Measurements from ENCODE around the gene LPCAT1. TPM values are rescaled to one million over a fixed set of nuclear protein-coding genes. Genes with fewer than 3 reads are reported as not detected.
A peak's percentile ranks its signal among the peaks of the same experiment; 100 is the strongest.

LPCAT1 gene
- total RNA-seq, 1 donor from 2014 or later: 11.0 TPM

DNA sequence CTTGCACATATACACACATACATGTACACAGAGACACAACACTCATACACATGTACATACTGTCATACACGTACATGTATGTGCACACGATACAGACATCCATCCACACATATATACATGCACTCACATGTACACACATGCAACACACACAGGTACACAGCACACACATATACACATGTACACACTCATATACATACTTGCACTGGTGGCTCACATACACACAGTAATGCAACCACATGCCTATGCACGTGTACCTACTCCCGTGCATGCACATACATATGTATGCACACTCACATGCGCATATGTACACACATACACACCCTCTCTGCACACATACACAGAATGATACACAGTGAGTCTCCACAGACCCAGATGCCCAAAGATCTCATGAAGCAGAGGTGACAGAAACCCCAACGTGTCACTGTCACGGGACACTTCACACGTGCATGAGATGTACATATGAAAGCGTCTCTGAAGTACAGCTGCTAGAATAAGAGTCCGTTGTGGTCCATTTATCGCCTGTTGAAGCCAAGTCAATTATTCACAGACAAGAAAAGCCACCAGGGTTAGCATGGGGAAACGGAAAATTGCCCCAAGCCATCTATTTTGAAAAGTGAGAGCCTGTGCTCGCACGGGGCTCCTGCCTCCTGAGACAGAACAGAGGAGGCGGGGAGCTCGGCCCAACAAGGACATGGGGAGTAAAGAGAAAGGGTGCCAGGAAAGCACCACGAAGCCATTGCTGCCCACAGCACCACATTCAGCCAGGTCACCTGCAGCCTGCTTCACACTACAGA, 24.9 kb downstream of the LPCAT1 start:
- DNase-seq: no peak
- TF ChIP-seq, protein P1, sequence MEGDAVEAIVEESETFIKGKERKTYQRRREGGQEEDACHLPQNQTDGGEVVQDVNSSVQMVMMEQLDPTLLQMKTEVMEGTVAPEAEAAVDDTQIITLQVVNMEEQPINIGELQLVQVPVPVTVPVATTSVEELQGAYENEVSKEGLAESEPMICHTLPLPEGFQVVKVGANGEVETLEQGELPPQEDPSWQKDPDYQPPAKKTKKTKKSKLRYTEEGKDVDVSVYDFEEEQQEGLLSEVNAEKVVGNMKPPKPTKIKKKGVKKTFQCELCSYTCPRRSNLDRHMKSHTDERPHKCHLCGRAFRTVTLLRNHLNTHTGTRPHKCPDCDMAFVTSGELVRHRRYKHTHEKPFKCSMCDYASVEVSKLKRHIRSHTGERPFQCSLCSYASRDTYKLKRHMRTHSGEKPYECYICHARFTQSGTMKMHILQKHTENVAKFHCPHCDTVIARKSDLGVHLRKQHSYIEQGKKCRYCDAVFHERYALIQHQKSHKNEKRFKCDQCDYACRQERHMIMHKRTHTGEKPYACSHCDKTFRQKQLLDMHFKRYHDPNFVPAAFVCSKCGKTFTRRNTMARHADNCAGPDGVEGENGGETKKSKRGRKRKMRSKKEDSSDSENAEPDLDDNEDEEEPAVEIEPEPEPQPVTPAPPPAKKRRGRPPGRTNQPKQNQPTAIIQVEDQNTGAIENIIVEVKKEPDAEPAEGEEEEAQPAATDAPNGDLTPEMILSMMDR (IDR thresholded peaks at IDR 0.05; ENCODE audit: borderline replicate concordance): no peak
- Histone ChIP-seq H3K27ac (replicated peaks) (no peak overlapping the region), H3K4me3 (no peak overlapping the region), H3K27me3 (ENCODE audit: low read depth) (no peaks in the 10 kb centered on the region), H3K4me1 (peaks cover 40% of the 10 kb centered on the region), H3K9me3 (replicated peaks) (no peaks in the 10 kb centered on the region), H3K36me3 (peaks cover 5% of the 10 kb centered on the region)
- intact Hi-C loops (cut with micrococcal nuclease): no loop called here

DNA sequence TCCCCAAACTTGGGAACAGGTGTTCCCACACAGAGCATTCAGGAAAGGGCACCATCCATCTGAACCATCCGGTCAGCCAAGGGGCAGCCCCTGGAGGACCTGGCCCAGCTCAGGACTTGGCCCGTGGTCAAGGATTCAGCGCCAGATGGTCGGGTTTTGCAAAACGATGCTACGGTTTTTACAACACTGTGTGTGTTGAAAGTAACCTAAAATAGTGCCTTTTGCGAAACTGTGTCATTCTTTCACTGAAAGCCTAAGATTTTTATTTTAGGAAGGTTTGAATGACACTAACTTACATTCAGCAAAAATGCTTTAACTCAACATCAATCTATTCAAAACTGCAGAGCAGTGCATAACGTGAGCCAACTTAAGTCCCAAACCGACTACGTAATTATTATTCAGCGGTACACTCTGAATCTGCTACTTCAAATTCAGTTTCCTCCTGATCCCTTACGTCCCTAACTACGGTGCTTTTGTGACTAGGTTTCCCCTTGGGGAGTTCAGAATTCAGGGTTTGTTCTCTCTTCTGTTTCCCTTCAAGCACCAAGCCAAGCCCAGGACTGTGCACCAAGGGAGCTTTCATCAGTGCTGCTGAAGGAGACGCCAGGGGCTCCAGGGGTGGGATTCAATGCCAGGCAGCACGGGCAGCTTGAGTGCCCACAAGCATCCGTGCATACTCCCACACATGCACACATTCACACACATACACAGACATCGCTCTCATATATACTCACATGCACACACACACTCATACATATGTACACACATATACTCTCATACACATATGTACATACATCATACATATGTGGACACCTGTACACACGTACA, 25.8 kb downstream of the LPCAT1 start:
- TF ChIP-seq, protein P1 (IDR thresholded peaks at IDR 0.05; ENCODE audit: borderline replicate concordance): no peak
- H3K4me1 ChIP-seq: peaks cover 32% of the 10 kb centered on the region
- intact Hi-C loops (cut with micrococcal nuclease): no loop called here
- H3K4me3 ChIP-seq: no peak overlapping the region
- H3K36me3 ChIP-seq: peaks cover 13% of the 10 kb centered on the region
- no peaks in the 10 kb centered on the region for H3K9me3 ChIP-seq (replicated peaks)
- no peaks in the 10 kb centered on the region for H3K27me3 ChIP-seq (ENCODE audit: low read depth)
- no peak overlapping the region for H3K27ac ChIP-seq (replicated peaks)
- DNase-seq: peak; percentile 37

DNA sequence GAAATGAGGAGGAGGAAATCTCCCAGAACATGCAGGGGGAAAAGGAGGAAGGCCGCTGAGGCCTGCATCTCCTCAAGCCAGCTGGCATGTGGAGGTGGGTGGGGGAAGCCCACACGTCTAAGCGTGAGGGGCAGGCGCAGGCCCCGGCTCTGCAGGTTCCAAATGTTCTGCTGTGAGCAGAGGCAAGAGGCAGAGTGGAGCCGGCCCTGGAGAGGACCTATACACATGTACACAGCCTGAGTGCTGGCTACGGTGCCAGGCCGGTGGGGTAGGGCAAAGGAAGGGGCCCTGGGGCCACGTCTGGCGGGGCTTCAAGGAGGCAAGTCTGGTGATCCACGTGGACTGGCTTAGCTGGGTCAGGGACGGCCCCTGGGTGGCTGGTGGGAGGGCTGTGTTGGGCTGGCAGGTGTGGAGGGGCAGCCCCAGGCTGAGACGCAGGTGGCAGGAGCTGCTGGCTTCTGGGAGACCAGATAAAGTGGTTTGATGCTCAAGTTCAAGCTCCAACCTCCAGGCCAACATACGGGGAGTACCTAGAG, 26.4 kb downstream of the LPCAT1 start:
- H3K4me3 ChIP-seq: no peak overlapping the region
- no peaks in the 10 kb centered on the region for H3K27me3 ChIP-seq (ENCODE audit: low read depth)
- no peak for DNase-seq
- peaks cover 31% of the 10 kb centered on the region for H3K4me1 ChIP-seq
- TF ChIP-seq, protein P1 (IDR thresholded peaks at IDR 0.05; ENCODE audit: borderline replicate concordance): no peak
- H3K36me3 ChIP-seq: peaks cover 13% of the 10 kb centered on the region
- intact Hi-C loops (cut with micrococcal nuclease): no loop called here
- H3K9me3 ChIP-seq (replicated peaks): no peaks in the 10 kb centered on the region
- H3K27ac ChIP-seq (replicated peaks): no peak overlapping the region

DNA sequence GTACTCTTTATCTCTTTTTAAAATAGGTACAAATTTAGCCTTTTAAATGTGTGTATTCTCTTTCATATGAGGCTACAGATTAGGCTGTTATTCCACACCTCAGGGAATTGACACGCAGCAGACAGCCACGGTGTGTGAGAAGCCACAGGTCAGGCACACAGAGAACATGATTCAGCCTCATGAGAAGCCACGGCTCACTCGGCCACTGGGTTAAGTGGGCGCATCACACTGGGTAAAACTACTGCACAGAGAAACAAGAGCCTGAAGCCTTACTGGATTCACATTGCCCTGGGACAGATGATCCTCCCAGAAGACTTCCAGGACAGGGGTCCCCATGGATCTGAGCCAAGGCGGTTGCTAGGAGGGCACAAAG, 28.2 kb downstream of the LPCAT1 start:
- no peaks in the 10 kb centered on the region for H3K27me3 ChIP-seq (ENCODE audit: low read depth)
- intact Hi-C loops (cut with micrococcal nuclease): no loop called here
- TF ChIP-seq, protein P1 (IDR thresholded peaks at IDR 0.05; ENCODE audit: borderline replicate concordance): no peak
- no peaks in the 10 kb centered on the region for H3K9me3 ChIP-seq (replicated peaks)
- H3K36me3 ChIP-seq: peaks cover 14% of the 10 kb centered on the region
- peaks cover 22% of the 10 kb centered on the region for H3K4me1 ChIP-seq
- no peak overlapping the region for H3K27ac ChIP-seq (replicated peaks)
- no peak for DNase-seq
- no peak overlapping the region for H3K4me3 ChIP-seq

DNA sequence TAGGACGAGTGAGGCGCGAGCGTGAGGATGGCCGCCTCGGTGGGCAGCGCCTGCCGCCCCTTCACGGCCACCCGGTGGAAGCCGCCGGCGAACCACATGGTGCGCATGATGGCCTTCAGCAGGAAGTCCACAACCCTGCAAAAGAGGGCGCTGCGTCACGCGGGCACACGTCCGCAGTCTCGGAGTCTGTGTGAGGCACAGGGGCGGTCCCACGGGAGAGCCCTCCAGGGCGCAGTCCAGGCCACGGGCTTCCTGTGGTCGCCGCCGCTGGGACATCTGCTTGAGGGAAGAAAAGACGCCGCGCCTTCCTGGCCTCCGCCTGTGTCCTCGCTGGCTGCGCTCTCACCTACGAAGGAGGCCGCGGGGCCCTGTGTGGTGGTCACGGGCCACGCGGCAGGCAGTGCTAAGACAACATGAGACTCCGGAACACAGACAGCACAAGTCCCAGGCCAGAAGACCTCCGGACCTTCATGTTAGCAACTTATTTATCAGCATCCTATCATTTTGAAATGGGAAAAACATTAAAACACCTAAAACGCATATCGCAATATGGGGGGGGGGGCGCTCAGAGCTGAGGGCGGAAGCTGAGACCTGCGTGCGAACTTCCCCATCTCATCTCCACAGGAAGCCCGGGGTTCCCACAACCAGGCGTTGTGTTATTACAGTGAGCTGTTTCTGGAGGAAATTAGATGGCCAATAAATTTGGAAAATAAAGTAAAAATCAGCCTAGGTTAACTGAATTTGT, 28.8 kb downstream of the LPCAT1 start:
- H3K4me1 ChIP-seq: peaks cover 17% of the 10 kb centered on the region
- H3K9me3 ChIP-seq (replicated peaks): no peaks in the 10 kb centered on the region
- intact Hi-C loops (cut with micrococcal nuclease): no loop called here
- DNase-seq: no peak
- no peak overlapping the region for H3K4me3 ChIP-seq
- peaks cover 17% of the 10 kb centered on the region for H3K36me3 ChIP-seq
- no peak overlapping the region for H3K27ac ChIP-seq (replicated peaks)
- H3K27me3 ChIP-seq (ENCODE audit: low read depth): no peaks in the 10 kb centered on the region
- TF ChIP-seq, protein P1 (IDR thresholded peaks at IDR 0.05; ENCODE audit: borderline replicate concordance): no peak
